Measurements from ENCODE around the gene OTX1.
"Not testable (repeated sequence)": the region's sequence is repeated elsewhere in the genome, so short reads cannot be mapped to it uniquely, and the experiment has no call there.

OTX1 gene

GRCh38 chr2:63058921-63059792 is 8.5 kb downstream of the OTX1 start:
- DNase-seq (ENCODE audit: low read depth in 2 of 2) = no peak

- no peak for DNase-seq (ENCODE audit: low read depth in 2 of 2)
These were observed 9.3 kb downstream of the OTX1 start for GRCh38 chr2:63059793-63060471.

DNA sequence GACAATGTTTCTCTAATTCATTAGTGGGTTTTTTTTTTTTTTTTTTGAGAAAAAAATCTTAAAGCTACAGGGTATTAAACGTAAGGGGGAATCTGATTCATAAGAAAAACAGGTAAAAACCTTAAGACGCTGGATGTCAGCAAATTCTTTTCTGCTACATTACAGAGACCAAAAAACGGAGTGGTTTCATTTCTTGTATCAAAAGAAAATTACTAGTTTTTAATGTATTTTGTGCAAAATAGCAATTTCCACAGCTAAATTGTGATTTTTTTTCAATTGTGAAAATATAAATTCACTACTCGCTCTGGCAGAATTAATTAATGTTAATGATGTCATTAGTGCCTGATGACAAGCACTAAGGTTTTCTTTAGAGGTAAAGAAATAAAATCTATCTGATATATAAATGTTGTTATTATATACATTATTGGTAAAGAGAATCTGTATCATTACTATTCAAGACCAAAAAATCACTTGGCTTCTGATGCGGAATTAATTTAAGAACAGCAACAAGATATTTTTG is 9.9 kb downstream of the OTX1 start:
- no peak for DNase-seq (ENCODE audit: low read depth in 2 of 2)

DNA sequence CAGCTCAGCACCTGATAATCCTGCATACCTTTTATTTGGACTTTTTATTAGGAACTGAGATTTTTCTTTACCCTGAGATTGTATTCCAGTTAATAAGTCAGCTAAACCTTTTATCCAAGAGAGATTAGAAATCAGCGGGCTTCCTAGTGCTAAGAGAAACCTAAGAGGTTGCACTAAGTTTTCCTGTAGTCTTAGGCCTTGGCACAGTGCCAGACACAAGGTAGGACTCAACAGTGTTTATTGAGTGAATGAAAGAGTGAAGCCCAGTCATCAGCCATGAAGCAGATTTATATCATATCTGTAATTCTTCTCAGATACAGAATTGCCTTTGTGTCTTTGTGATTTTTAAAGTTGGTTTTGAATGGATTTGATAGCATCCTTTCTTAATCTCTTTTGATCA is 13.6 kb downstream of the OTX1 start:
- DNase-seq (ENCODE audit: low read depth in 2 of 2) = no peak

GRCh38 chr2:63064661-63065060 is 14.0 kb downstream of the OTX1 start:
- no peak for DNase-seq (ENCODE audit: low read depth in 2 of 2)

DNA sequence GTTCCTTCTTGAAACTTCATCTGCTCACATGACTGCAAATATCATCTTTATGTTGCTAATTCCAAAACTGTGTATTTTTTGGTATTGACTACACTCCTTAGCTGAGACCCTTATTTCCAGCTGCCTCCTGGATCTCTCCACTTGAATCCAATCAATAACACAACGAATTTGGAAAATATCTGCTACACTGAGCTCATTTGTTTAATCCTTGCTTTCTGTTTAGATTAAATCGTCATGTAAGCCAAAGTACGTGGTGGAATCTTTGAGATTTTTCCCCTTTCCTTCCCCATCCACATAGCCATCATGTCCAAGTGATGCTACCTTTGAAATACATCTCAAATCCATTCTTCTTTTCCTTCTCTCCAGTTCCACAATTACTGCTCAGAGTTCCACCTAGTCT is 15.6 kb downstream of the OTX1 start:
- DNase-seq (ENCODE audit: low read depth in 2 of 2) = no peak

DNA sequence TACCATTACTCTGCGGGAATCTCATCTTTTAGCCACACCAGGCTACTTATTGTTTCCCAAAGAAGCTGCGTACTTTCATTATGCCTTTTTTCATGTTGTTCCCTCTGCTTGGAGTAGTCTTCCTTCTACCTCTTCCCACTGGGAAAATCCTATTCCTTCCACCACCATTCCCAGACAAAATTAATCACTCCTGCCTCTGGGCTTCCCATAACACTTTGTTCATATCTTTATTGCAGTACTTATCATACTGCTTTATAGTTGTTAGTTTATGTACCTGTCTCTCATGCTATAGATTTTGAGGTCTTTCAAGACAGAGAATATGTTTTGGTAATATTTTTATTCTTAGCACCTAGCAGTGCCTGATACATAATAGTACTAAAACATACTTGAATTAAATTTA is 16.2 kb downstream of the OTX1 start:
- no peak for DNase-seq (ENCODE audit: low read depth in 2 of 2)

- no peak for DNase-seq (ENCODE audit: low read depth in 2 of 2)
These were observed 21.0 kb downstream of the OTX1 start for GRCh38 chr2:63071664-63072063.

- DNase-seq (ENCODE audit: low read depth in 2 of 2) = no peak
These were observed 23.4 kb downstream of the OTX1 start for GRCh38 chr2:63073994-63074393.

DNA sequence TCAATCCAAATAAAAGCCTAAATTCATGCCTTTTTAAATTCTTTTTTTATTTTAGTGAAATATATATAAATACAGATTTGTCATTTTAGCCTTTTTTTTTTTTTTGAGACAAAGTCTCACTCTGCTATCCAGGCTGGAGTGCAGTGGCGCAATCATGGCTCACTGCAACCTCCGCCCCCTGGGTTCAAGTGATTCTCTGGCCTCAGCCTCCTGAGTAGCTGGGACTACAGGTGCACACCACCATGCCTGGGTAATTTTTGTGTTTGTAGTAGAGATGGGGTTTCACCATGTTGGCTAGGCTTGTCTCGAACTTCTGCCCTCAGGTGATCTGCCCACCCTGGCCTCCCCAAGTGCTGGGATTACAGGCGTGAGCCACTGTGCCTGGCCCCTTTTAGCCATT is 23.8 kb downstream of the OTX1 start:
- not testable (repeated sequence) for DNase-seq (ENCODE audit: low read depth in 2 of 2)

DNA sequence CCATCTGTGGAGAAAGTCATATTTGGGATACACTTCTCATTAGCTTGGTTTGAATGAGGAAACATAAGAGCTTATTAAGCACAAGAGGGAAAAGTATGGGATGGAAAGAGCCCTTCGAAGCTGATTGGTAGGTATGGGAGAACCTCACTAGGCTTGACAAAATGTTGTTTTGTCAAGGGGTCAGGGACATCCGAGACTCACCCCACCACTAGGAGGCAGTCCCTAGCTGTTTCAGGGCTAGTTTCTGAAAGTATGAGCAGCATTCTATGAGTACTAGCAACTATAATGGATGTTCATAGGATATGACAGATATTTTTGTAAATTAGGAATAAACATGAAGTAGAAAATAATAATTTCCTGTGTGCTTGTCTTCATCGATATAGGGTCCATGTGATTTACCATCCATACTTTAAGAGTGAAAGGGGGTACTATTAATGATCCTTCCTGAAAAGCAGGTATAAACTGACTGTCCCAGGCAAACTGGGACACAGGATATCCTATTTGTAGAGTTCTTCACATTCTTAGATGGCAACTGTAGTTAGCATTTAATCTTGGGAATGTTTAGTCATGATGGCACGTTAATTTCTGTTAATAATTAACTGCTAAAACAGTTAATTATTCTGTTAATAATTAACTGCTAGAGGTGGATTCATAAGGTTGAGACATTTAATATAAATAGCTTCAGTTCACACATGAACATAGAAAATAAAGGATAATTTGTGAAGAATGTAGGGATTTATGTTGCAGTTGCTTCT is 28.4 kb downstream of the OTX1 start:
- no peak for DNase-seq (ENCODE audit: low read depth in 2 of 2)

- no peak for DNase-seq (ENCODE audit: low read depth in 2 of 2)
These were observed 30.8 kb downstream of the OTX1 start for GRCh38 chr2:63081404-63081803.

DNA sequence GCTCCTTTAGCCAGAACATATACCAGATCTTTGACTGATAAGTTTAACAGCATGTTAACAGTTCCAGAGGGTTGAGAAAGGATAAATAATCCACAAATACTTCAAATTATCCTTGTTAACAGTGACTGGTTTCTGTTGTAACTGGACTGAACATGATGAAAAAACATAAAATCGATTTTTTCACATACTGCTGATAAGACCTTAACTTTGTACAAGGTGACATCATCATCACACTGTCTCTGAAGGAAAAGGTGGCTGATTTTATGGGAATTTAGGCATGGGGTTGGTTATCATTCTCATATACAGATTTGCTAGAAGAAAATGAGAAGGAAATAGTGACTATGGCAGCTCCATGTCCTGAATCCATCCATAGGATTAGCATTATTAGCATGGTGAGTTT is 36.1 kb downstream of the OTX1 start:
- DNase-seq (ENCODE audit: low read depth in 2 of 2) = no peak

DNA sequence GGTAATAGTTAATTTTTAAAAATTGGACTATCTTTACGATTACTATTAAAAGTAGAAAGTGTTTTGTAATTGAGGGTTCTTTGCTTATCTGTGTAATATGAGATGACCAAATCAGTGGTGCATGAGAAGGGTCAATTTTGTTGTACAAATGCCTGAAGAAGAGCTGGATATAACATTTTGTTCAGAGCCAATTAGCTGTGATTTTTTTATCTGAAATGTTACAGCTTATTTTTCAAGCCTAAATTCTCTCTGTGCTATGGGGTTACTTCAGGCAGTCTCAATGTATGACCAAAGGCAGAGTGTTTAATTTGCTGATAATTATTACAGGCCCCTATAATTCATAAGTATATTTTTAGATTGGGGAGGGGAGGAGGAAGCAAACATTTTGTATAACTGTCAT is 41.8 kb downstream of the OTX1 start:
- no peak for DNase-seq (ENCODE audit: low read depth in 2 of 2)

GRCh38 chr2:63092857-63093256 is 42.2 kb downstream of the OTX1 start:
- DNase-seq (ENCODE audit: low read depth in 2 of 2) = no peak

DNA sequence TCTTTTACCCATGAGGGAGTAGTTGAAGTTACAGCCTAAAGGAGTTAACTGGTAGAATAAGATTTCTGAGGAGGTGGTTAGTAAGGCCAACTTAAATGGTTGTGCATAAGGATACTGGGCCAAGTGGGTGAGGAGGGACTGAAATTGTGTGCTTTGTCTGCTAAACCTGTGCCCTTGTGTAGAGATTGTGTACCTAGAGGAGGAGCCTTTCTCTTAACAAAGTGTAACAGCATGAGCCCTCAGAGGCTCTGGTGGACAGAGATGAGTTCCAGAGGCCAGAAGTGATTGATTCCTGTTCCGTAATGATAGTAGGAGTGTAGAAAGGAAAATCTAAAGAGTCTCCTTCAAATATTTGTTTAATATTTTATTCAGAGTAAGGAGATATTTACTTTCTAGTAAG is 42.9 kb downstream of the OTX1 start:
- no peak for DNase-seq (ENCODE audit: low read depth in 2 of 2)

DNA sequence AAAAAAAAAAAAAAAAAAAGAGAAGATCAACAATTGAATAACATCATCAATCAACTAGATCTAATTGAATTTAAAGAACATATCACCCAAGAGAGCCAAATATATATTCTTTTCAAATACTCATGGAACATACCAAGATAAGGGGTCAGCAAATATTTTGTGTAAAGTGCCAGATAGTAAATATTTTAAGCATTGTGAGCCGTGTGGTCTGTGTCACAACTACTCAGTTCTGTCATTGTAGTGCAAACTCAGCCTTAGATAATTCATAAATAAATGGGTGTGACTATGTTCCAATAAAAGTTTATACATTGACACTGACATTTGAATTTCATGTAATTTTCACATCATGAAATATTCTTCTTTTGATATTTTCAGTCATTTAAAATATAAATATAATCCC is 45.9 kb downstream of the OTX1 start:
- DNase-seq (ENCODE audit: low read depth in 2 of 2) = no peak

DNA sequence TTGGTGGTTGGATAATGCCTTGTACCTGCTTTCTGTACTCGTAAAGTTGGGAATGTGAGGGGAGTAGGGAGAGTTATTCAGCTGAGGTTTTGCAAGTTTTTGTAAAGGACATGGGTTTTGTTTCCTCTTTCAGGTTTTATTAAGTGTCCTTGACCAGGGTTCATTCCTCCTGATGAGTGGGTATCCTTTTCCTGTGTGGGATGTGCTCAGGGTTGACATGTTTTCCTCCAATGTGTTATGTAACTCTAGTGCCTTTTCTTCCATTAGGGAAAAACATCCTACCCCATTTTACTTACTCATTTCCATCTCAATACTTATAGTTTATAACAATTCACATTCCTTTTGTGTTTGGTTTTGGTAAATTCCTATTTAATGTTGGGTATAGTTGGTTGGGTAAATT is 48.4 kb downstream of the OTX1 start:
- no peak for DNase-seq (ENCODE audit: low read depth in 2 of 2)

GRCh38 chr2:63101954-63102353 is 51.3 kb downstream of the OTX1 start:
- DNase-seq (ENCODE audit: low read depth in 2 of 2) = no peak

- no peak for DNase-seq (ENCODE audit: low read depth in 2 of 2)
These were observed 53.9 kb downstream of the OTX1 start for GRCh38 chr2:63104482-63104881.

Data from stimulated activated CD4-positive, alpha-beta T cell treated with anti-CD3 and anti-CD28 coated beads, Interleukin-4, amount 100 ng/mL, for 48 hours (primary cell).